Gastrocnemius medialis (tissue), 4 donors: ENCODE data around the gene OPN1SW. TPM values are rescaled to one million over a fixed set of nuclear protein-coding genes. Genes with fewer than 3 reads are reported as not detected.

Experiments used
- ATAC-seq, 2 donors: fragments of 150-250 bp; one replicate each; pipeline ENCODE4 v1.9.1; 2016
- DNase-seq, 2 donors: peaks; one replicate each; pipeline ENCODE4 v3.0.0-alpha.2; 2019
- H3K27ac ChIP-seq, 4 donors: fragments of 200-600 bp; sonication (generic); 1 replicate in 1 of 4; 2 replicates in 3 of 4; pipeline ENCODE4 v1.5.1; 2016 to 2018; ENCODE audit warnings: mild to moderate bottlenecking in 2 of 4, moderate library complexity in 1 of 4
- H3K27me3 ChIP-seq, 3 donors: fragments of 200-600 bp; sonication (generic) in 2 of 3; 1 replicate in 1 of 3; 2 replicates in 2 of 3; pipeline versions ENCODE4 v1.5.1 to v1.6.0; 2016 to 2019; ENCODE audit warnings: mild to moderate bottlenecking in 1 of 3, moderate library complexity in 1 of 3
- H3K36me3 ChIP-seq, 2 donors: fragments of 200-600 bp; sonication (generic) in 1 of 2; one replicate each; pipeline ENCODE4 v1.5.1; 2017 to 2018
- H3K4me1 ChIP-seq, 2 donors: fragments of 200-600 bp; sonication (generic) in 1 of 2; one replicate each; pipeline ENCODE4 v1.5.1; 2016 to 2017; ENCODE audit warnings: mild to moderate bottlenecking in 2 of 2
- H3K4me3 ChIP-seq, 4 donors: fragments of 200-600 bp; sonication (generic) in 3 of 4; 1 replicate in 1 of 4; 2 replicates in 3 of 4; pipeline ENCODE4 v1.5.1; 2016 to 2019; ENCODE audit warnings: mild to moderate bottlenecking in 2 of 4
- H3K9me3 ChIP-seq, 3 donors: fragments of 200-600 bp; sonication (generic) in 2 of 3; 1 replicate in 1 of 3; 2 replicates in 2 of 3; pipeline ENCODE4 v1.5.1; 2016 to 2019
- POLR2A ChIP-seq, 2 donors: fragments of 450-650 bp; IDR thresholded peaks; one replicate each; pipeline ENCODE4 v1.6.1; 2017; ENCODE audit warnings: antibody characterized with exemption in 2 of 2, mild to moderate bottlenecking in 2 of 2, moderate library complexity in 2 of 2
- in situ Hi-C, 4 donors: fragments of 200-750 bp; cut with MboI; loops; one replicate each; pipeline versions ENCODE4 v1.15.0 to v1.8.0; 2017; ENCODE audit warnings: low sequenced_read_pairs in 4 of 4
- intact Hi-C: fragments of 100-400 bp; cut with DNase I; formaldehyde crosslinking; loops from one replicate; pipeline ENCODE4 v1.15.1; 2023; ENCODE audit warnings: low total_unique reads
- total RNA-seq, 4 donors: library from RNA; depleted of rRNA; stranded (reverse); fragments of >200 nt; gene quantifications; one replicate each; pipeline versions ENCODE4 v1.1.0 to v1.2.3, GENCODE V29; 2016
- TF ChIP-seq, protein P1 (sequence below), 5 experiments: fragments of 450-650 bp in 3 of 5; fragments of 200-600 bp in 2 of 5; sonication (generic) in 2 of 5; IDR thresholded peaks in 4 of 5; conservative IDR thresholded peaks in 1 of 5; 1 replicate in 4 of 5; 2 replicates in 1 of 5; pipeline ENCODE4 v1.5.1; 2016 to 2019; ENCODE audit warnings: antibody characterized with exemption in 5 of 5, mild to moderate bottlenecking in 3 of 5, moderate library complexity in 3 of 5

Gene OPN1SW
- total RNA-seq, 4 donors from 2014 or later: not detected

- no peaks in the 10 kb centered on the region for H3K27me3 ChIP-seq
- H3K4me3 ChIP-seq: no peak overlapping the region
- no peak for ATAC-seq
- peaks cover 16 to 21% of the 10 kb centered on the region in 2 donors for H3K4me1 ChIP-seq
- H3K27ac ChIP-seq: no peak overlapping the region
- no peak for DNase-seq
- TF ChIP-seq POLR2A (IDR thresholded peaks at IDR 0.05): no peak
- TF ChIP-seq, protein P1, sequence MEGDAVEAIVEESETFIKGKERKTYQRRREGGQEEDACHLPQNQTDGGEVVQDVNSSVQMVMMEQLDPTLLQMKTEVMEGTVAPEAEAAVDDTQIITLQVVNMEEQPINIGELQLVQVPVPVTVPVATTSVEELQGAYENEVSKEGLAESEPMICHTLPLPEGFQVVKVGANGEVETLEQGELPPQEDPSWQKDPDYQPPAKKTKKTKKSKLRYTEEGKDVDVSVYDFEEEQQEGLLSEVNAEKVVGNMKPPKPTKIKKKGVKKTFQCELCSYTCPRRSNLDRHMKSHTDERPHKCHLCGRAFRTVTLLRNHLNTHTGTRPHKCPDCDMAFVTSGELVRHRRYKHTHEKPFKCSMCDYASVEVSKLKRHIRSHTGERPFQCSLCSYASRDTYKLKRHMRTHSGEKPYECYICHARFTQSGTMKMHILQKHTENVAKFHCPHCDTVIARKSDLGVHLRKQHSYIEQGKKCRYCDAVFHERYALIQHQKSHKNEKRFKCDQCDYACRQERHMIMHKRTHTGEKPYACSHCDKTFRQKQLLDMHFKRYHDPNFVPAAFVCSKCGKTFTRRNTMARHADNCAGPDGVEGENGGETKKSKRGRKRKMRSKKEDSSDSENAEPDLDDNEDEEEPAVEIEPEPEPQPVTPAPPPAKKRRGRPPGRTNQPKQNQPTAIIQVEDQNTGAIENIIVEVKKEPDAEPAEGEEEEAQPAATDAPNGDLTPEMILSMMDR (IDR thresholded peaks at IDR 0.05 in 4 of 5, conservative IDR thresholded peaks at IDR 0.05 in 1 of 5): no peak
- no peaks in the 10 kb centered on the region for H3K9me3 ChIP-seq
- peaks cover 0 to 22% of the 10 kb centered on the region in 2 donors for H3K36me3 ChIP-seq
- in situ Hi-C loops (loop anchor here in 1 of 4 donors (10.0 kb wide), 1 partner anchor 117 kb away; the partner anchor contains the start of gene ATP6V1F), intact Hi-C loops (no loop called here)
These were observed 28.1 kb downstream of the OPN1SW start for GRCh38 chr7:128747327-128748079.

DNA sequence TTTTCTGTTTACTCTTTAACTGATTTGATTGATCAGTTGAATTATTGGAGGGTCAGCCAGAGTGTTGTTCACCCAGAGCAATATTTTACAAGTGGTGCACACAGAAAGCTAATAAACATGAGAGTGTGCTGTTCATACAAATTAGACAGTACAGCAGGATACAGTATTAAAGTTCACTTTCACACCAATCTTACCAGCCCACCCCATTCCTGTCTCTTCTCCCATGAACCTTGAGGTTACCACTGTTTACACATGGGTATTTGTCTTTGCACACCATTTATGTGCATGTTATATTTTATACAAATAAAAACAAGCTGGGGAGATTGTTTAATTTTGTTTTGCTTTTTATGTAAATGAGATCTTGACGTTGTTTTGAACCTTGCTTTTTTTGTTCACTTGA lies 29.9 kb downstream of the OPN1SW start:
- no peaks in the 10 kb centered on the region for H3K9me3 ChIP-seq
- H3K4me3 ChIP-seq: no peak overlapping the region
- TF ChIP-seq, protein P1 (IDR thresholded peaks at IDR 0.05 in 4 of 5, conservative IDR thresholded peaks at IDR 0.05 in 1 of 5): no peak
- no peak for TF ChIP-seq POLR2A (IDR thresholded peaks at IDR 0.05)
- H3K27ac ChIP-seq: no peak overlapping the region
- DNase-seq: no peak
- in situ Hi-C loops: loop anchor here in 1 of 4 donors (10.0 kb wide), 1 partner anchor 119 kb away; the partner anchor contains the start of gene ATP6V1F
- H3K4me1 ChIP-seq: peaks cover 24 to 26% of the 10 kb centered on the region in 2 donors
- intact Hi-C loops: no loop called here
- H3K36me3 ChIP-seq: peaks cover 0 to 22% of the 10 kb centered on the region in 2 donors
- no peak for ATAC-seq
- H3K27me3 ChIP-seq: no peaks in the 10 kb centered on the region

DNA sequence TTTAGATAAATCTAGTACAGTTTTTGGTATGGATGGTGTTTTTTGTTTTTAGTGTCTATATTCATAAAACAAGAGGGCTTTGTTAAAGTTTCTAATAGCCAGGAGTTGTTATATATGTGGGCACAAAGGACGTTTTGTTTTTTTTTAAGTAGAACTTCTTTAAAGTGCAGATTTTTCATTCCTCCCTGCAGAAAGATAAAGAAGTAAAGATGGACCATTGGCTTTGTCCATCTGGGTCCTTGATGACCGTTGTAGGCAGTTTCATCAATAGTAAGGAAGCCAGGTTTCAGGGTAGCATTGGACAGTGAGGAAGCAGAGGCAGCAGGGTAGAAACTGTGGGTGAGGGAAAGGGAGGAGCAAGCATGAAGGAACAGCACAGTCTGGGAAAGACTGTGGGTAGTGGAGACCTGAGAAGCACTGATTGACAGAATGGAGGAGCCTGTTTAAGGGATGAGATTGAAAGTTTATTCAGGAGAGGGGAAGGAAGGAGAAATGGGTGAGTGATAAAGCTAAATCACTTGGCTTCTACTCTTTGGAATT lies 31.2 kb downstream of the OPN1SW start:
- Histone ChIP-seq H3K27me3 (no peaks in the 10 kb centered on the region), H3K9me3 (no peaks in the 10 kb centered on the region), H3K4me1 (peaks cover 33 to 35% of the 10 kb centered on the region in 2 donors), H3K27ac (no peak overlapping the region), H3K36me3 (peaks cover 0 to 11% of the 10 kb centered on the region in 2 donors), H3K4me3 (no peak overlapping the region)
- ATAC-seq: no peak
- no peak for DNase-seq
- in situ Hi-C loops (loop anchor here in 1 of 4 donors (10.0 kb wide), 1 partner anchor 120 kb away; the partner anchor contains the start of gene ATP6V1F), intact Hi-C loops (loop anchor here (5.0 kb wide), 1 partner anchor 123 kb away; a partner anchor contains a TSS)
- TF ChIP-seq, protein P1 (IDR thresholded peaks at IDR 0.05 in 4 of 5, conservative IDR thresholded peaks at IDR 0.05 in 1 of 5): no peak
- TF ChIP-seq POLR2A (IDR thresholded peaks at IDR 0.05): no peak

DNA sequence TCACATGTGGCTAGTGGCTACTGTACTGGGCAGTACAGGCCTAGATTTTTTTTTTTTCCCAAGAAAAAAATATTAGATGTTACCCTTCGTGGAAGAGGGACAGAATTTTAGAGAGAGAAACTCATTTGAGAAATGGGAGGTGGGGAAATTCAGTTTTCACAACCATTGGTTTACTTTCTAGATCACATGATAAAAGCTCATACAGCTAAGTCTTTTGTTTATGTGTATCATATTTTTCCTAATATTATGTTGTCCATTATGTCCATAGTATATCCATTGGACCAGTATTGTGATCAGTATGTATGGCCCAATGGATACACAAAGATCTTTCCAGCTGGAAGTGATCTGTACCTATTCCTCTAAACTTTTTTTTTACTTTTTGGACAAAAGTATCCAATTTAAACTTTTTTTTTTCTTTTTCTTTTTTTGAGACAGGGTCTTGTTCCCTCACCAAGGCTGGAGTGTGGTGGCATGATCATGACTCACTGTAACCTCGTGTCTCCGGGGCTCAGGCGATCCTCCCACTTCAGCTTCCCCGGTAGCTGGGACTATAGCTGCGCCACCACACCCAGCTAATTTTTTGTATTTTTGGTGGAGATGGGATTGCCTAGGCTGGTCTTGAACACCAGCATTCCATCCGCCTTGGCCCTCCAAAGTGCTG lies 32.4 kb downstream of the OPN1SW start:
- H3K4me1 ChIP-seq: peaks cover 35 to 38% of the 10 kb centered on the region in 2 donors
- H3K4me3 ChIP-seq: no peak overlapping the region
- no peak for TF ChIP-seq POLR2A (IDR thresholded peaks at IDR 0.05)
- TF ChIP-seq, protein P1 (IDR thresholded peaks at IDR 0.05 in 4 of 5, conservative IDR thresholded peaks at IDR 0.05 in 1 of 5): no peak
- in situ Hi-C loops: loop anchor here in 1 of 4 donors (10.0 kb wide), 1 partner anchor 122 kb away; the partner anchor contains the start of gene ATP6V1F
- H3K27me3 ChIP-seq: no peaks in the 10 kb centered on the region
- intact Hi-C loops: loop anchor here (5.0 kb wide), 1 partner anchor 124 kb away; a partner anchor contains a TSS
- no peak for DNase-seq
- no peak for ATAC-seq
- H3K9me3 ChIP-seq: no peaks in the 10 kb centered on the region
- no peaks in the 10 kb centered on the region for H3K36me3 ChIP-seq
- H3K27ac ChIP-seq: peak overlapping the region in 2 of 4 donors; percentile 6 to 48
